Neuronal stem cell (in vitro differentiated cells): Measurements from ENCODE around the gene ARHGAP23.

Experiments used
- DNase-seq: peaks from one replicate; pipeline ENCODE4 v3.0.0-alpha.2; 2013; ENCODE audit warnings: low spot score
- H2AFZ ChIP-seq: one replicate; pipeline ENCODE4 v1.6.1; 2013; ENCODE audit warnings: mild to moderate bottlenecking, low read length, inconsistent platforms
- H2AK5ac ChIP-seq: 2 replicates; pipeline ENCODE4 v1.6.1; 2013; ENCODE audit warnings: low read depth, mild to moderate bottlenecking, inconsistent platforms, low read length, moderate library complexity, mixed read lengths
- H2BK120ac ChIP-seq: 2 replicates; pipeline ENCODE4 v1.6.1; 2013; ENCODE audit warnings: low read depth, mild to moderate bottlenecking, inconsistent platforms, low read length, moderate library complexity, mixed read lengths
- H2BK12ac ChIP-seq: one replicate; pipeline ENCODE4 v1.6.1; 2013; ENCODE audit warnings: low read length, inconsistent platforms
- H2BK15ac ChIP-seq: 2 replicates; pipeline ENCODE4 v1.6.1; 2013; ENCODE audit warnings: mild to moderate bottlenecking, low read length, inconsistent platforms, mixed read lengths
- H2BK5ac ChIP-seq: one replicate; pipeline ENCODE4 v1.6.1; 2013; ENCODE audit warnings: inconsistent platforms, mild to moderate bottlenecking, low read length, moderate library complexity
- H3K14ac ChIP-seq: one replicate; pipeline ENCODE4 v1.6.1; 2013; ENCODE audit warnings: low read length, inconsistent platforms
- H3K18ac ChIP-seq: 2 replicates; pipeline ENCODE4 v1.6.1; 2013; ENCODE audit warnings: low read length, inconsistent platforms
- H3K23ac ChIP-seq: 2 replicates; pipeline ENCODE4 v1.6.1; 2013; ENCODE audit warnings: low read depth, mild to moderate bottlenecking, mixed read lengths, low read length, inconsistent platforms; ENCODE audit not compliant: poor library complexity
- H3K27ac ChIP-seq: replicated peaks from 3 replicates; pipeline ENCODE4 v1.5.1; 2013; ENCODE audit warnings: low read length, inconsistent platforms
- H3K27me3 ChIP-seq, 3 experiments: 2 replicates each; pipeline ENCODE4 v1.6.1; 2013; ENCODE audit warnings: low read length in 3 of 3, mild to moderate bottlenecking in 2 of 3, inconsistent platforms in 1 of 3, low read depth in 1 of 3, mixed read lengths in 1 of 3, moderate library complexity in 1 of 3; ENCODE audit not compliant: control insufficient read depth in 3 of 3, insufficient read depth in 3 of 3
- H3K36me3 ChIP-seq, 2 donors: replicated peaks in 1 of 2; 2 replicates each; pipeline ENCODE4 v1.6.1; 2013; ENCODE audit warnings: low read length in 2 of 2; ENCODE audit not compliant: control insufficient read depth in 2 of 2, insufficient read depth in 2 of 2
- H3K4ac ChIP-seq: 2 replicates; pipeline ENCODE4 v1.6.1; 2013; ENCODE audit warnings: inconsistent platforms, mild to moderate bottlenecking, low read length, moderate library complexity
- H3K4me1 ChIP-seq, 2 donors: 1 replicate in 1 of 2; 2 replicates in 1 of 2; pipeline ENCODE4 v1.6.1; 2013; ENCODE audit warnings: low read length in 2 of 2, low read depth in 1 of 2; ENCODE audit not compliant: control insufficient read depth in 2 of 2, insufficient read depth in 1 of 2
- H3K4me2 ChIP-seq: one replicate; pipeline ENCODE4 v1.6.1; 2013; ENCODE audit warnings: mild to moderate bottlenecking, low read length, inconsistent platforms; ENCODE audit not compliant: insufficient read depth, poor library complexity, severe bottlenecking
- H3K4me3 ChIP-seq, 2 donors: 2 replicates each; pipeline ENCODE4 v1.5.1; 2013; ENCODE audit warnings: low read length in 2 of 2, mild to moderate bottlenecking in 2 of 2, inconsistent platforms in 1 of 2, moderate library complexity in 1 of 2
- H3K79me1 ChIP-seq: one replicate; pipeline ENCODE4 v1.6.1; 2013; ENCODE audit warnings: low read depth, mild to moderate bottlenecking, inconsistent platforms, low read length, moderate library complexity
- H3K9ac ChIP-seq: one replicate; pipeline ENCODE4 v1.6.1; 2013; ENCODE audit warnings: mild to moderate bottlenecking, low read depth, low read length, inconsistent platforms; ENCODE audit not compliant: poor library complexity
- H3K9me3 ChIP-seq, 2 donors: replicated peaks in 1 of 2; 2 replicates each; pipeline versions ENCODE3 to v1.6.1; 2013; ENCODE audit warnings: low read length in 2 of 2, mild to moderate bottlenecking in 2 of 2, inconsistent platforms in 1 of 2, low read depth in 1 of 2, mixed read lengths in 1 of 2, moderate library complexity in 1 of 2; ENCODE audit not compliant: control insufficient read depth in 2 of 2, insufficient read depth in 1 of 2
- H4K8ac ChIP-seq: one replicate; pipeline ENCODE4 v1.6.1; 2013; ENCODE audit warnings: low read depth, mild to moderate bottlenecking, inconsistent platforms, low read length, moderate library complexity
- H4K91ac ChIP-seq: one replicate; pipeline ENCODE4 v1.6.1; 2013; ENCODE audit warnings: low read length, low read depth, mild to moderate bottlenecking, inconsistent platforms; ENCODE audit not compliant: poor library complexity
- WGBS, 2 donors: extraction: QIAGEN DNeasy Blood & Tissue Kit; methylation state at CpG; one replicate each; pipeline ENCODE4 v1.1.7; 2013; ENCODE audit warnings: missing lambda C conversion rate in 2 of 2, mixed read lengths in 1 of 2; ENCODE audit not compliant: insufficient read length in 2 of 2, insufficient replicate concordance in 1 of 2; ENCODE audit errors: extremely low coverage in 2 of 2; 5-methylcytosine and 5-hydroxymethylcytosine counted together

ARHGAP23 gene

DNA sequence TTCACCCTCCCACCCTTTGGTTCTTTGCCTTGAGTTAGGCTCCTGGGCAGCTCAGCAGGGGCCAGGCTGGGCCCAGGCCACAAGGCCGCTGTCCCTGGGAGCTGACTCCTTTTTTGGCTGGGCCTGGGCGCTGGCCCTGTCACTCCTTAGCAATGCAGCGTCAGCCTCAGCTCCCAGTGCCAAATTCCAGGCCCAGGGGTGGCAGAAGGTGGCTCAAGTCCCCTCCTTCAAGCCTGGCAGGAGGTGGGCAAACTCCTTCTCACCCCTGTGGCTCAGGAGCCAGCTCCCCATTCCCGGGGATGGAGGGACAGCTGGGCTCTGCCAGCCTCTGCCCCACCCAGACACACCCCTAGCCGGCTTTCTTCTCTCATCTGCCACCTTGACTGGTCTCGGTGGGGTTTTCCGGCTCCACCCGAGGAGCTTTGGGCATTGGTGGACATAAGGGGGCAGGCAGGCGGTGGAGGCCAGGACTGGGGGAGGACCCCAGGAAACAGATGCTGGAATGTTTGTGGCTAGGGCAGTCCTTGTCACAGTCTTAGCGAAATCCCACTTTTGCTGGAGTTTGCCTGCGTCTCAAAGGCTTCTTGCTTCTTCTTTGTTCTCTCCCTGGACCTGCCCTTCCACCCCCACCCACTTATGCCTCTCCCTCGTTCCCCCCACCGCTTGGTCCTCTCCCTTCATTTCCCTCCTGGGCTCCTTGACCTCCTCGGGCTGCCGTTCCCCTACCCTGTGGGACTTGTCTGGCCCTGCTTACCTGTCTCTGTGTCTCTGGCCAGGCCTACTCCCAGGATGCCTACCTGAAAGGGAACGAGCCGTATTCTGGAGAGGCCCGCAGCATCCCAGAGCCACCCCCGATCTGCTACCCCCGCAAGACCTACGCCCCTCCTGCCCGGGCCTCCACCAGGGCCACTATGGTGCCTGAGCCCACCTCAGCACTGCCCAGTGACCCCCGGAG, 37.4 kb downstream of the ARHGAP23 start:
- WGBS, 2 donors: no CpG with 5 or more reads among the region's 23 CpGs
- Histone ChIP-seq H3K4me1 (peaks cover 21 to 22% of the 10 kb centered on the region in 2 donors), H4K8ac (no peak overlapping the region), H2BK120ac (peak overlapping the region; percentile 64), H3K4ac (peak overlapping the region; percentile 38), H3K27ac (peak overlapping the region; percentile 22), H2BK12ac (no peak overlapping the region), H3K23ac (no peak overlapping the region), H2BK5ac (peak overlapping the region; percentile 20), H3K79me1 (peaks cover 6% of the 10 kb centered on the region), H2BK15ac (peak overlapping the region; percentile 39), H2AFZ (peak overlapping the region; percentile 94), H4K91ac (no peak overlapping the region), H3K18ac (peak overlapping the region; percentile 89), H3K27me3 (no peaks in the 10 kb centered on the region), H3K9ac (peak overlapping the region; percentile 66), H3K4me2 (no peak overlapping the region), H2AK5ac (peak overlapping the region; percentile 95), H3K36me3 (peaks cover 22 to 26% of the 10 kb centered on the region in 2 donors), H3K14ac (no peak overlapping the region), H3K9me3 (no peaks in the 10 kb centered on the region), H3K4me3 (peak overlapping the region in 1 of 2 donors; percentile 56)
- DNase-seq: no peak

GRCh38 chr17:38466346-38467315, 38.4 kb downstream of the ARHGAP23 start:
- Histone ChIP-seq H3K4me1 (peaks cover 16 to 17% of the 10 kb centered on the region in 2 donors), H3K18ac (peak overlapping the region; percentile 76), H3K27ac (no peak overlapping the region), H3K36me3 (peaks cover 21 to 29% of the 10 kb centered on the region in 2 donors), H3K9me3 (no peaks in the 10 kb centered on the region), H3K9ac (peak overlapping the region; percentile 4), H4K91ac (no peak overlapping the region), H3K4me3 (no peak overlapping the region), H3K14ac (peak overlapping the region; percentile 8), H3K4ac (no peak overlapping the region), H2AK5ac (peak overlapping the region; percentile 10), H2BK12ac (no peak overlapping the region), H2BK120ac (no peak overlapping the region), H3K4me2 (no peak overlapping the region), H4K8ac (peak overlapping the region; percentile 43), H2BK15ac (peak overlapping the region; percentile 39), H3K23ac (no peak overlapping the region), H3K27me3 (no peaks in the 10 kb centered on the region), H2AFZ (no peak overlapping the region), H3K79me1 (peaks cover 6% of the 10 kb centered on the region), H2BK5ac (no peak overlapping the region)
- WGBS, 2 donors: no CpG with 5 or more reads among the region's 57 CpGs
- no peak for DNase-seq

- H3K4me2 ChIP-seq: no peak overlapping the region
- no peak overlapping the region for H3K4ac ChIP-seq
- H3K27me3 ChIP-seq: no peaks in the 10 kb centered on the region
- no peak for DNase-seq
- peaks cover 19 to 31% of the 10 kb centered on the region in 2 donors for H3K36me3 ChIP-seq
- no peak overlapping the region for H3K14ac ChIP-seq
- H3K4me3 ChIP-seq: no peak overlapping the region
- 100% methylated on average over 1 of the region's 1 CpG; no CpG with 5 or more reads in 1 of the 2 donors for WGBS, 2 donors
- no peak overlapping the region for H3K18ac ChIP-seq
- no peaks in the 10 kb centered on the region for H3K9me3 ChIP-seq
- peaks cover 16 to 17% of the 10 kb centered on the region in 2 donors for H3K4me1 ChIP-seq
- no peak overlapping the region for H2AFZ ChIP-seq
- no peak overlapping the region for H4K8ac ChIP-seq
- H3K9ac ChIP-seq: no peak overlapping the region
- H2BK120ac ChIP-seq: no peak overlapping the region
- no peak overlapping the region for H2BK5ac ChIP-seq
- H4K91ac ChIP-seq: no peak overlapping the region
- H3K23ac ChIP-seq: no peak overlapping the region
- H2BK12ac ChIP-seq: no peak overlapping the region
- H2BK15ac ChIP-seq: no peak overlapping the region
- H3K79me1 ChIP-seq: peaks cover 6% of the 10 kb centered on the region
- no peak overlapping the region for H2AK5ac ChIP-seq
- no peak overlapping the region for H3K27ac ChIP-seq
Measured at GRCh38 chr17:38467491-38467890, 39.2 kb downstream of the ARHGAP23 start.
